ENCODE results near the gene PIGB. TPM values are rescaled to one million over a fixed set of nuclear protein-coding genes. Genes with fewer than 3 reads are reported as not detected.
A peak's percentile ranks its signal among the peaks of the same experiment; 100 is the strongest.

PIGB gene
- total and polyA plus RNA-seq, 2 of the 13 experiments (the other 11 are each of a cell fraction or from before 2014, with no cell fraction given), result 14.5 to 19.1 TPM

DNA sequence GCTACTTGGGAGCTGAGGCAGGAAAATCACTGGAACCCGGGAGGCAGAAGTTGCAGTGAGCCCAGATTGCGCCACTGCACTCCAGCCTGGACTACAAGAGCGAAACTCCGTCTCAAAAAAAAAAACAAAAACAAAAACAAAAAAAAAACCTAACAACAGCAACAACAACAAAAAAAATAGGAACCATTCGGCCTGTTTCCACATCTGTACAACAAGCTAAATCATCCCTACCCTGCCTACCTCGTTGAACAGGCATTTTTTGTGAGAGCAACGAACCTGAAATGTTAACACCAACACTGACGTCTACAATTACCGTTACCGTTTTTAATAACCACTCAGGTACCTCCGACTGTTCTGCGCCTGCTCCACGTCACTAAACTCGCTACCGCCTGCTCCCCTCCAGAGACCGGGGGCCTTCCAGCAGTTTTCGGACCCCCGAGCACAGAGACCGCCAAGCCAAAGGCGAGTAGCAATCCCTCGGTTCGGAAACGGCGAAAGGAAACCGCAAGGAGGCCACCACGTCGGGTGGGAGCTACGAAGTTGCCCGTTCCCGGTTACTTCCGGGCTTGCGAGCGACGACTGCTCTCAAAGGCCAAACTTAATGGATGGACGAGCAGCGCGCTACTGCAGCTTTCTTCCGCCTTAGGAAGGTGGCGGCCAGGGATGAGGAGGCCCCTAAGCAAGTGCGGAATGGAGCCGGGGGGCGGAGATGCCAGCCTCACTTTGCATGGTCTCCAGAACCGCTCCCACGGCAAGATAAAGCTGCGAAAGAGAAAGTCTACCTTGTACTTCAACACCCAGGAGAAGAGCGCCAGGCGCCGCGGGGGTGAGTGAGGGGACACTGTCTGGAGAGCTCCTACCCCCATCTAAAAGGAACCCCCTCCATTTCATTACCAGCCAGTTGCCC is at the start of gene PIGB, which contains the start of gene PIGBOS1 (continued):
- TF ChIP-seq ZSCAN29 (CRISPR knock-in tag; conservative IDR thresholded peaks at IDR 0.05), result peak; percentile 88
- TF ChIP-seq, protein P1, sequence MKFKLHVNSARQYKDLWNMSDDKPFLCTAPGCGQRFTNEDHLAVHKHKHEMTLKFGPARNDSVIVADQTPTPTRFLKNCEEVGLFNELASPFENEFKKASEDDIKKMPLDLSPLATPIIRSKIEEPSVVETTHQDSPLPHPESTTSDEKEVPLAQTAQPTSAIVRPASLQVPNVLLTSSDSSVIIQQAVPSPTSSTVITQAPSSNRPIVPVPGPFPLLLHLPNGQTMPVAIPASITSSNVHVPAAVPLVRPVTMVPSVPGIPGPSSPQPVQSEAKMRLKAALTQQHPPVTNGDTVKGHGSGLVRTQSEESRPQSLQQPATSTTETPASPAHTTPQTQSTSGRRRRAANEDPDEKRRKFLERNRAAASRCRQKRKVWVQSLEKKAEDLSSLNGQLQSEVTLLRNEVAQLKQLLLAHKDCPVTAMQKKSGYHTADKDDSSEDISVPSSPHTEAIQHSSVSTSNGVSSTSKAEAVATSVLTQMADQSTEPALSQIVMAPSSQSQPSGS (CRISPR knock-in tag; IDR thresholded peaks at IDR 0.05), result peak; percentile 86
- TF ChIP-seq MED1 (CRISPR knock-in tag; IDR thresholded peaks at IDR 0.05), result peak; percentile 59
- TF ChIP-seq ZNF484 (CRISPR knock-in tag; IDR thresholded peaks at IDR 0.05; ENCODE audit: borderline replicate concordance, low read depth), result no peak
- peak; percentile 76; the same call in 1 of the 2 replicates for TF ChIP-seq ZMAT3 (CRISPR knock-in tag; conservative IDR thresholded peaks at IDR 0.05)
- TF ChIP-seq, protein P2, sequence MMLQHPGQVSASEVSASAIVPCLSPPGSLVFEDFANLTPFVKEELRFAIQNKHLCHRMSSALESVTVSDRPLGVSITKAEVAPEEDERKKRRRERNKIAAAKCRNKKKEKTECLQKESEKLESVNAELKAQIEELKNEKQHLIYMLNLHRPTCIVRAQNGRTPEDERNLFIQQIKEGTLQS (CRISPR knock-in tag; IDR thresholded peaks at IDR 0.05), result no peak; the same call in 1 of the 2 replicates
- TF ChIP-seq ZSCAN12 (CRISPR knock-in tag; IDR thresholded peaks at IDR 0.05), result no peak
- TF ChIP-seq, protein P3, sequence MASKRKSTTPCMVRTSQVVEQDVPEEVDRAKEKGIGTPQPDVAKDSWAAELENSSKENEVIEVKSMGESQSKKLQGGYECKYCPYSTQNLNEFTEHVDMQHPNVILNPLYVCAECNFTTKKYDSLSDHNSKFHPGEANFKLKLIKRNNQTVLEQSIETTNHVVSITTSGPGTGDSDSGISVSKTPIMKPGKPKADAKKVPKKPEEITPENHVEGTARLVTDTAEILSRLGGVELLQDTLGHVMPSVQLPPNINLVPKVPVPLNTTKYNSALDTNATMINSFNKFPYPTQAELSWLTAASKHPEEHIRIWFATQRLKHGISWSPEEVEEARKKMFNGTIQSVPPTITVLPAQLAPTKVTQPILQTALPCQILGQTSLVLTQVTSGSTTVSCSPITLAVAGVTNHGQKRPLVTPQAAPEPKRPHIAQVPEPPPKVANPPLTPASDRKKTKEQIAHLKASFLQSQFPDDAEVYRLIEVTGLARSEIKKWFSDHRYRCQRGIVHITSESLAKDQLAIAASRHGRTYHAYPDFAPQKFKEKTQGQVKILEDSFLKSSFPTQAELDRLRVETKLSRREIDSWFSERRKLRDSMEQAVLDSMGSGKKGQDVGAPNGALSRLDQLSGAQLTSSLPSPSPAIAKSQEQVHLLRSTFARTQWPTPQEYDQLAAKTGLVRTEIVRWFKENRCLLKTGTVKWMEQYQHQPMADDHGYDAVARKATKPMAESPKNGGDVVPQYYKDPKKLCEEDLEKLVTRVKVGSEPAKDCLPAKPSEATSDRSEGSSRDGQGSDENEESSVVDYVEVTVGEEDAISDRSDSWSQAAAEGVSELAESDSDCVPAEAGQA (IDR thresholded peaks at IDR 0.05; ENCODE audit: low read depth), result peak; percentile 70
- TF ChIP-seq, protein P3 (CRISPR knock-in tag; IDR thresholded peaks at IDR 0.05; ENCODE audit: borderline replicate concordance), result peak; percentile 51; the same call in 1 of the 2 replicates
- TF ChIP-seq, protein P4, sequence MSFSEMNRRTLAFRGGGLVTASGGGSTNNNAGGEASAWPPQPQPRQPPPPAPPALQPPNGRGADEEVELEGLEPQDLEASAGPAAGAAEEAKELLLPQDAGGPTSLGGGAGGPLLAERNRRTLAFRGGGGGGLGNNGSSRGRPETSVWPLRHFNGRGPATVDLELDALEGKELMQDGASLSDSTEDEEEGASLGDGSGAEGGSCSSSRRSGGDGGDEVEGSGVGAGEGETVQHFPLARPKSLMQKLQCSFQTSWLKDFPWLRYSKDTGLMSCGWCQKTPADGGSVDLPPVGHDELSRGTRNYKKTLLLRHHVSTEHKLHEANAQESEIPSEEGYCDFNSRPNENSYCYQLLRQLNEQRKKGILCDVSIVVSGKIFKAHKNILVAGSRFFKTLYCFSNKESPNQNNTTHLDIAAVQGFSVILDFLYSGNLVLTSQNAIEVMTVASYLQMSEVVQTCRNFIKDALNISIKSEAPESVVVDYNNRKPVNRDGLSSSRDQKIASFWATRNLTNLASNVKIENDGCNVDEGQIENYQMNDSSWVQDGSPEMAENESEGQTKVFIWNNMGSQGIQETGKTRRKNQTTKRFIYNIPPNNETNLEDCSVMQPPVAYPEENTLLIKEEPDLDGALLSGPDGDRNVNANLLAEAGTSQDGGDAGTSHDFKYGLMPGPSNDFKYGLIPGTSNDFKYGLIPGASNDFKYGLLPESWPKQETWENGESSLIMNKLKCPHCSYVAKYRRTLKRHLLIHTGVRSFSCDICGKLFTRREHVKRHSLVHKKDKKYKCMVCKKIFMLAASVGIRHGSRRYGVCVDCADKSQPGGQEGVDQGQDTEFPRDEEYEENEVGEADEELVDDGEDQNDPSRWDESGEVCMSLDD (CRISPR knock-in tag; IDR thresholded peaks at IDR 0.05; ENCODE audit: borderline replicate concordance), result no peak
- TF ChIP-seq, protein P5, sequence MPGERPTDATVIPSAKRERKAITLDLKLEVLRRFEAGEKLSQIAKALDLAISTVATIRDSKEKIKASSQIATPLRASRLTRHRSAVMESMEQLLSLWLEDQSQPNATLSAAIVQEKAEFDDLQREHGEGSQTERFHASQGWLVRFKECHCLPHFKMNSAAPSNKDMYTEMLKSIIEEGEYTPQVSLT (CRISPR knock-in tag; IDR thresholded peaks at IDR 0.05; ENCODE audit: borderline replicate concordance, low read depth), result no peak
- TF ChIP-seq, protein P6, sequence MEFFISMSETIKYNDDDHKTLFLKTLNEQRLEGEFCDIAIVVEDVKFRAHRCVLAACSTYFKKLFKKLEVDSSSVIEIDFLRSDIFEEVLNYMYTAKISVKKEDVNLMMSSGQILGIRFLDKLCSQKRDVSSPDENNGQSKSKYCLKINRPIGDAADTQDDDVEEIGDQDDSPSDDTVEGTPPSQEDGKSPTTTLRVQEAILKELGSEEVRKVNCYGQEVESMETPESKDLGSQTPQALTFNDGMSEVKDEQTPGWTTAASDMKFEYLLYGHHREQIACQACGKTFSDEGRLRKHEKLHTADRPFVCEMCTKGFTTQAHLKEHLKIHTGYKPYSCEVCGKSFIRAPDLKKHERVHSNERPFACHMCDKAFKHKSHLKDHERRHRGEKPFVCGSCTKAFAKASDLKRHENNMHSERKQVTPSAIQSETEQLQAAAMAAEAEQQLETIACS (CRISPR knock-in tag; IDR thresholded peaks at IDR 0.05), result no peak

Data from HepG2 (cell line).